Esophagus (tissue), 2 donors: ENCODE results near the gene TRAPPC5. TPM values are rescaled to one million over a fixed set of nuclear protein-coding genes. Genes with fewer than 3 reads are reported as not detected.

Experiments used
- H3K27ac ChIP-seq, 2 donors: one replicate each; pipeline ENCODE4 v1.5.1; 2013; ENCODE audit warnings: low read depth in 2 of 2, mild to moderate bottlenecking in 2 of 2, inconsistent platforms in 1 of 2, low read length in 1 of 2, moderate library complexity in 1 of 2
- H3K27me3 ChIP-seq, 2 donors: one replicate each; pipeline ENCODE4 v1.6.1; 2013; ENCODE audit warnings: low read length in 2 of 2, control low read depth in 1 of 2, mild to moderate bottlenecking in 1 of 2; ENCODE audit not compliant: insufficient read depth in 2 of 2, control insufficient read depth in 1 of 2
- H3K36me3 ChIP-seq, 2 donors: one replicate each; pipeline ENCODE4 v1.6.1; 2013; ENCODE audit warnings: low read length in 1 of 2; ENCODE audit not compliant: control insufficient read depth in 2 of 2, insufficient read depth in 2 of 2
- H3K4me1 ChIP-seq, 2 donors: one replicate each; pipeline ENCODE4 v1.6.1; 2013; ENCODE audit warnings: low read length in 1 of 2; ENCODE audit not compliant: control insufficient read depth in 2 of 2, insufficient read depth in 2 of 2
- H3K4me3 ChIP-seq, 2 donors: one replicate each; pipeline ENCODE4 v1.5.1; 2013; ENCODE audit warnings: low read length in 2 of 2, mild to moderate bottlenecking in 2 of 2, low read depth in 1 of 2, moderate library complexity in 1 of 2
- H3K9me3 ChIP-seq, 2 donors: one replicate each; pipeline ENCODE4 v1.6.1; 2013; ENCODE audit warnings: mild to moderate bottlenecking in 2 of 2, low read depth in 1 of 2, low read length in 1 of 2, moderate library complexity in 1 of 2; ENCODE audit not compliant: control insufficient read depth in 2 of 2, insufficient read depth in 1 of 2
- WGBS, 2 donors: extraction: QIAGEN DNeasy Blood & Tissue Kit; methylation state at CpG; one replicate each; pipeline ENCODE4 v1.1.7; 2013; 5-methylcytosine and 5-hydroxymethylcytosine counted together
- polyA plus RNA-seq, 2 donors: library from polyadenylated mRNA; stranded (reverse); fragments of 200-250 nt; gene quantifications; one replicate each; pipeline ENCODE4 v1.2.3, GENCODE V29; 2013
- donor health status: healthy with polysubstance abuse.
- donor health status: Bipolar disorder and iron deficiency.

Gene TRAPPC5
- polyA plus RNA-seq, 2 donors: 133 to 137 TPM

- H3K9me3 ChIP-seq: peaks cover 0 to 4% of the 10 kb centered on the region in 2 donors
- H3K36me3 ChIP-seq: no peaks in the 10 kb centered on the region
- peaks cover 0 to 3% of the 10 kb centered on the region in 2 donors for H3K27me3 ChIP-seq
- no peak overlapping the region for H3K27ac ChIP-seq
- no peak overlapping the region for H3K4me3 ChIP-seq
- no peaks in the 10 kb centered on the region for H3K4me1 ChIP-seq
- 34 to 61% methylated on average over 4 of the region's 4 CpGs for WGBS, 2 donors
Measured at GRCh38 chr19:7694499-7694898, 13.9 kb downstream of the TRAPPC5 start.

DNA sequence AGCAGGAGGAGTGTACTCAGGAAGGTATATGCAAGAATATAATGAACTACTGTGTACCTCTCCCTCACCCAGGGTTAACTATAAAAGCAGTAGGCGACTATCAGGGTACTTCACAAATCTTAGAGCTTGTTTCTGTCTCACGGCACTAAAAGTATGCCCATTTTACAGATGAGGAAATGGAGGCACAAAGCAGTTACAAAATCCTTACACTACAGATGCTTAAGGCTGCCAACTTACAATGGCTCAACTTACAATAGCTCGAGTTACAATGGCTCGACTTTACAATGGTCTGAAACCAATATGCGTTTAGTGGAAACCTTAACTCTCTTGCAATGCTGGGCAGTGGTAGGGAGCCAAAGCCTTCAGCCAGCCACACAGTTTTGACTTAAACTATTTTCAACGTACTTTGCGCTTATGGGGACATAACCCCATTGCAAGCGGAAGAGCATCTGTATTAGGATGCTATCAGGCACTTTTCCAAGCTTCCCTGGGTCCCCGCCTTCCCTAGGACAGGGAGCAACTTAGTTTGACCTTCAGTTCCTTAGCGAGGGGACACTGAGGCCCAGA, 17.2 kb downstream of the TRAPPC5 start:
- 73 to 82% methylated on average over 10 of the region's 10 CpGs for WGBS, 2 donors
- H3K27me3 ChIP-seq: no peaks in the 10 kb centered on the region

GRCh38 chr19:7698583-7698982, 17.9 kb downstream of the TRAPPC5 start:
- no peaks in the 10 kb centered on the region for H3K36me3 ChIP-seq
- H3K27ac ChIP-seq: no peak overlapping the region
- H3K27me3 ChIP-seq: no peaks in the 10 kb centered on the region
- no peak overlapping the region for H3K4me3 ChIP-seq
- H3K4me1 ChIP-seq: no peaks in the 10 kb centered on the region
- no peaks in the 10 kb centered on the region for H3K9me3 ChIP-seq
- 25 to 31% methylated on average over 8 to 11 of the region's 11 CpGs for WGBS, 2 donors

More for the DNA sequence above, 17.2 kb downstream of the TRAPPC5 start:
- Histone ChIP-seq H3K9me3 (no peaks in the 10 kb centered on the region), H3K4me1 (no peaks in the 10 kb centered on the region), H3K27ac (no peak overlapping the region), H3K4me3 (no peak overlapping the region), H3K36me3 (no peaks in the 10 kb centered on the region)

DNA sequence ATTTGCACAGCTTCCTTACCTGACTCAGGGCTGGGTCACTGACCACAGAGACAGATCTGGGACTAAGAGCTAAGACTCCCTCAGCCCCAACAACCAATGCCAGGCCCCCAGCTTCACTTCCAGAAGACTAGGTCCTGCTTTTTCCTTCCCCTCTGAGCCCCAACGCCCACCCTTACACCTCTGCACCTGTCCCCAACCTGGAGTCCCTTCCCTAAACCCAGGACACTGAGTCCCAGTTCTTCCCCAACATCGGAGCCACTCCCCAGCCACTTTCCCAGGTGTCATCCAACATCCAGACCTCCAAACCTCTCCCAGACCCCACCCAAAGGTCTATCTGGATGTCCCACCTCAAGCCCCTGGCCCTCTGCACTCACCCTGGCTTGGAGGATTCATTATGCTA, 18.4 kb downstream of the TRAPPC5 start:
- WGBS, 2 donors: 40 to 41% methylated on average over 2 of the region's 2 CpGs
- no peaks in the 10 kb centered on the region for H3K4me1 ChIP-seq
- no peaks in the 10 kb centered on the region for H3K36me3 ChIP-seq
- no peaks in the 10 kb centered on the region for H3K9me3 ChIP-seq
- no peak overlapping the region for H3K27ac ChIP-seq
- no peaks in the 10 kb centered on the region for H3K27me3 ChIP-seq
- no peak overlapping the region for H3K4me3 ChIP-seq

GRCh38 chr19:7699417-7700401, 19.1 kb downstream of the TRAPPC5 start:
- Histone ChIP-seq H3K4me1 (no peaks in the 10 kb centered on the region), H3K4me3 (no peak overlapping the region), H3K36me3 (no peaks in the 10 kb centered on the region), H3K9me3 (no peaks in the 10 kb centered on the region), H3K27ac (no peak overlapping the region), H3K27me3 (no peaks in the 10 kb centered on the region)
- 52 to 55% methylated on average over 15 of the region's 15 CpGs for WGBS, 2 donors

DNA sequence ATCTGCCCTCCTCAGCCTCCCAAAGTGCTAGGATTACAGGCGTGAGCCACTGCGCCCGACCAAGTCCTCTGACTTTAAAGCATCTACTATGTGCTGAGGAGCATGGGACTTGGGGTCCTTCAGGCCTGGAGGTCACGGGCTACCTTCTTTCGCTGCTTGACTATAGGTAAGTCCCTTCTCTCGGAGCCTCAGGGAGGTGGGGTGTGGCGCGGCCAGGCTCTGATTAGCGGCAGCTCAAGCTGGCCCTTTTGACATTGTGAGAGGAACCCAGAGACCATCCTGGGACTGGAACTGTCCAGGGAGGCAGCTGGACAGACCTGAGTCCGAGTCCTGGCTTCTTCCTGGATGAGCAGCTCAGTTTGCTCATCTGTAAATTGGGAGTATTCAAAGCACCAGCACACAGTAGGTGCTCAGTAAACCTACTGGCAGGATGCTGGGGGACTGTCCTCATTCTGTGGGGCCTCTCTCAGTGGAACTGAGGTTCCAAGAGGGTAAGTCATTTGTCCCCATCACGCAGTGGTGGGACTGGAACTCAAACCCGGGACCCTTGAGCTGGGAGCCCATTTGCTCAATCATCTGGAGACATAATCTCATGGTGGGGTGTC, 20.5 kb downstream of the TRAPPC5 start:
- 90 to 93% methylated on average over 12 of the region's 12 CpGs for WGBS, 2 donors
- no peaks in the 10 kb centered on the region for H3K9me3 ChIP-seq
- H3K36me3 ChIP-seq: no peaks in the 10 kb centered on the region
- H3K4me1 ChIP-seq: no peaks in the 10 kb centered on the region
- H3K27ac ChIP-seq: no peak overlapping the region
- no peaks in the 10 kb centered on the region for H3K27me3 ChIP-seq
- H3K4me3 ChIP-seq: no peak overlapping the region

GRCh38 chr19:7701654-7702457, 21.2 kb downstream of the TRAPPC5 start, which contains the start of gene FCER2:
Gene FCER2, minus strand, starts transcription at chr19:7702131. Its CDS starts 2,371 bp downstream, at chr19:7699760.
- Histone ChIP-seq H3K27me3 (no peaks in the 10 kb centered on the region), H3K4me1 (no peaks in the 10 kb centered on the region), H3K4me3 (no peak within 1 kb of the TSS), H3K27ac (no peak within 1 kb of the TSS), H3K9me3 (no peaks in the 10 kb centered on the region), H3K36me3 (no peaks in the 10 kb centered on the region)
- 57 to 58% methylated on average over 20 of the region's 20 CpGs for WGBS, 2 donors

DNA sequence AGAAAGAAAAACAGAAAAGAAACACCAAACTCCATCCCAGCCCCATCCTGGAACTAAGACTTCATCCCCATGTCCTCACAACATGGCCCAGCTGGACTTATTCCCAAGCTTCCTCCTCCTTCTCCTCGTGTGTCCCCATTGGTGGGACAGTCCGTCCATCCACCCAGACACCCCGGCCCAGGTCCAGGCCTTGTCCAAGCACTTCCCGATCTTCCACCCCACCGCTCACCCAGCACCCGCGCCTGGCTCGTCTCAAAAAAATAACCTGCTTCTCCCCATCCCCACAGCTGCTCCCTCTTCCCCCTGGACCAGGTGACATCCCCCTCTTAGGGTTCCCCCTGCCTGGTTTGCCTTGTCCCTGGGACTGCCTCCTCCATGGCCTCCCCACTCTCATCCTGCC, 22.7 kb downstream of the TRAPPC5 start:
- WGBS, 2 donors: 60 to 67% methylated on average over 8 of the region's 8 CpGs
- Histone ChIP-seq H3K4me3 (no peak overlapping the region), H3K27me3 (no peaks in the 10 kb centered on the region), H3K36me3 (no peaks in the 10 kb centered on the region), H3K27ac (no peak overlapping the region), H3K9me3 (no peaks in the 10 kb centered on the region), H3K4me1 (no peaks in the 10 kb centered on the region)
